IPS-15b (cell line): ENCODE results near the gene BBS2.
"Not testable (repeated sequence)": the region's sequence is repeated elsewhere in the genome, so short reads cannot be mapped to it uniquely, and the experiment has no call there.

Source experiments
- H3K27me3 ChIP-seq: one replicate; pipeline ENCODE4 v1.6.1; 2013; ENCODE audit warnings: low read length; ENCODE audit not compliant: control insufficient read depth, insufficient read depth
- H3K36me3 ChIP-seq: one replicate; pipeline ENCODE4 v1.6.1; 2013; ENCODE audit warnings: low read length; ENCODE audit not compliant: control insufficient read depth, insufficient read depth
- H3K4me1 ChIP-seq: one replicate; pipeline ENCODE4 v1.6.1; 2013; ENCODE audit warnings: mild to moderate bottlenecking, low read length; ENCODE audit not compliant: control insufficient read depth, insufficient read depth
- H3K4me3 ChIP-seq: one replicate; pipeline ENCODE4 v1.5.1; 2013; ENCODE audit warnings: low read depth, low read length
- H3K9ac ChIP-seq: one replicate; pipeline ENCODE4 v1.6.1; 2013; ENCODE audit warnings: low read depth, mild to moderate bottlenecking, low read length
- H3K9me3 ChIP-seq: one replicate; pipeline ENCODE4 v1.6.1; 2013; ENCODE audit warnings: mild to moderate bottlenecking, low read length; ENCODE audit not compliant: control insufficient read depth, insufficient read depth

Gene BBS2

GRCh38 chr16:56515665-56516064 lies 4.2 kb downstream of the BBS2 start:
- Histone ChIP-seq H3K4me1 (no peaks in the 10 kb centered on the region), H3K4me3 (no peak overlapping the region), H3K9ac (no peak overlapping the region), H3K36me3 (no peaks in the 10 kb centered on the region), H3K9me3 (no peaks in the 10 kb centered on the region), H3K27me3 (no peaks in the 10 kb centered on the region)

- no peak overlapping the region for H3K9ac ChIP-seq
- no peaks in the 10 kb centered on the region for H3K36me3 ChIP-seq
- no peaks in the 10 kb centered on the region for H3K9me3 ChIP-seq
- H3K27me3 ChIP-seq, result no peaks in the 10 kb centered on the region
- H3K4me1 ChIP-seq, result no peaks in the 10 kb centered on the region
- no peak overlapping the region for H3K4me3 ChIP-seq
These were observed 5.0 kb downstream of the BBS2 start for GRCh38 chr16:56514845-56515244.

GRCh38 chr16:56513972-56514371 lies 5.9 kb downstream of the BBS2 start:
- H3K36me3 ChIP-seq, result no peaks in the 10 kb centered on the region

GRCh38 chr16:56513091-56513490 lies 6.7 kb downstream of the BBS2 start:
- Histone ChIP-seq H3K4me3 (no peak overlapping the region), H3K27me3 (no peaks in the 10 kb centered on the region), H3K9ac (no peak overlapping the region), H3K36me3 (no peaks in the 10 kb centered on the region), H3K4me1 (no peaks in the 10 kb centered on the region), H3K9me3 (no peaks in the 10 kb centered on the region)

More at GRCh38 chr16:56513972-56514371, 5.9 kb downstream of the BBS2 start:
- Histone ChIP-seq H3K27me3 (no peaks in the 10 kb centered on the region), H3K9ac (no peak overlapping the region), H3K9me3 (no peaks in the 10 kb centered on the region), H3K4me1 (no peaks in the 10 kb centered on the region), H3K4me3 (no peak overlapping the region)

GRCh38 chr16:56512025-56512424 lies 7.8 kb downstream of the BBS2 start:
- H3K4me1 ChIP-seq, result no peaks in the 10 kb centered on the region
- H3K9ac ChIP-seq, result no peak overlapping the region
- no peaks in the 10 kb centered on the region for H3K36me3 ChIP-seq
- no peak overlapping the region for H3K4me3 ChIP-seq
- H3K27me3 ChIP-seq, result no peaks in the 10 kb centered on the region
- no peaks in the 10 kb centered on the region for H3K9me3 ChIP-seq

GRCh38 chr16:56510544-56510943 lies 9.3 kb downstream of the BBS2 start:
- Histone ChIP-seq H3K9ac (no peak overlapping the region), H3K4me3 (no peak overlapping the region), H3K4me1 (no peaks in the 10 kb centered on the region), H3K9me3 (no peaks in the 10 kb centered on the region), H3K27me3 (no peaks in the 10 kb centered on the region), H3K36me3 (no peaks in the 10 kb centered on the region)

- no peak overlapping the region for H3K4me3 ChIP-seq
- no peaks in the 10 kb centered on the region for H3K27me3 ChIP-seq
- no peaks in the 10 kb centered on the region for H3K4me1 ChIP-seq
- no peaks in the 10 kb centered on the region for H3K36me3 ChIP-seq
- no peak overlapping the region for H3K9ac ChIP-seq
- no peaks in the 10 kb centered on the region for H3K9me3 ChIP-seq
These were observed 12.9 kb downstream of the BBS2 start for GRCh38 chr16:56506941-56507340.

- no peak overlapping the region for H3K9ac ChIP-seq
- no peaks in the 10 kb centered on the region for H3K9me3 ChIP-seq
- H3K36me3 ChIP-seq, result no peaks in the 10 kb centered on the region
- no peaks in the 10 kb centered on the region for H3K27me3 ChIP-seq
- H3K4me3 ChIP-seq, result no peak overlapping the region
- no peaks in the 10 kb centered on the region for H3K4me1 ChIP-seq
These were observed 14.6 kb downstream of the BBS2 start for GRCh38 chr16:56505181-56505580.

GRCh38 chr16:56493815-56494214 lies 26.0 kb downstream of the BBS2 start:
- Histone ChIP-seq H3K36me3 (no peaks in the 10 kb centered on the region), H3K4me1 (no peaks in the 10 kb centered on the region), H3K4me3 (no peak overlapping the region), H3K9ac (no peak overlapping the region), H3K9me3 (no peaks in the 10 kb centered on the region), H3K27me3 (no peaks in the 10 kb centered on the region)

GRCh38 chr16:56493126-56493525 lies 26.7 kb downstream of the BBS2 start:
- H3K27me3 ChIP-seq, result no peaks in the 10 kb centered on the region

GRCh38 chr16:56491657-56492261 lies 28.1 kb downstream of the BBS2 start:
- Histone ChIP-seq H3K4me1 (no peaks in the 10 kb centered on the region), H3K27me3 (no peaks in the 10 kb centered on the region), H3K9me3 (no peaks in the 10 kb centered on the region), H3K36me3 (no peaks in the 10 kb centered on the region), H3K4me3 (no peak overlapping the region), H3K9ac (no peak overlapping the region)

More at GRCh38 chr16:56493126-56493525, 26.7 kb downstream of the BBS2 start:
- Histone ChIP-seq H3K4me3 (no peak overlapping the region), H3K9me3 (no peaks in the 10 kb centered on the region), H3K36me3 (no peaks in the 10 kb centered on the region), H3K4me1 (no peaks in the 10 kb centered on the region), H3K9ac (no peak overlapping the region)

- not testable (repeated sequence) for H3K9ac ChIP-seq, H3K27me3 ChIP-seq, H3K4me1 ChIP-seq, H3K9me3 ChIP-seq, H3K4me3 ChIP-seq, H3K36me3 ChIP-seq
These were observed 31.0 kb downstream of the BBS2 start for GRCh38 chr16:56488868-56489267.
